ENCODE data around the gene CNPY2. TPM values are rescaled to one million over a fixed set of nuclear protein-coding genes. Genes with fewer than 3 reads are reported as not detected.

CNPY2 gene
- total and polyA plus RNA-seq, 2 of the 13 experiments (the other 11 are each of a cell fraction or from before 2014, with no cell fraction given): 285 to 356 TPM

DNA sequence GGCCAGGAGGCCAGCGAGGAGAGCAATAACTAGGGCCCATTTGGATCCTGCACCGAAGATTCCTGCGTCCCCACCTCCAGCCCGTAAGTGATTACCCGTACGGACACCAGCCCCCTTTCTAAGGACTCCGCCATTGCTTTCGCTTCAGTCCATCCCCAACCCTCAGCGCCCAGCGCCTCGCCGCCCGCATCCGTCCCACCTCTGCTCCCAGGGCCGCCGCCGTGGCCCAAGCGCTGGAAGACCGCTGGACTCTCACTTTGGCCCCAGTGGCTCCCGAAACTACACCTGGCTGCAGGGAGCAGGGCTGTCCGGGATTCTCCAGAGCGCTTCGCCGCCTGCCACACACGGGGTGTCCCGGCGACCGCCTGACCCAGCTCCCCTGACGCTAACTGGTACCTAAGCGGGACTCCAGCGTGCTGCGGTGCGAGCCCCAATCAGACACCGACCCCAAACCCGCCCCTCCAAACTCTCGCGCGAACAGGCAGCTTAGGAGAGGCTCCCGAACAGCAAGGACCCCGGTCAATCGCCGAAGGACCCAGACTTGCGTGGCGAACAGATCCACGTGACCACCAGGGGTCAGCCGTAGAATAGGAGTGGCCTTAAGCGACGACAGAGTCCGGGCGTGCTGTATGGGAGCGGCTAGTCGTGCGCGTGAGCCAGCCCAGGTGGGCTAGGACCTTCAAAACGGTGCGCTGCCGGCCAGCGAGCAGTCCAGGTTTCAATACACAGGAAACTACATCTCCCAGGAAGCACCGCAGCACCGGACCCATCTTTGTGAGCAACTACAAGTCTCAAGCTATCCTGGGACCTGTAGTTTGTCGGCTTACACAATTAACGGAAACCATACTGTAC lies at the start of gene CNPY2 (continued):
- TF ChIP-seq, protein P1, sequence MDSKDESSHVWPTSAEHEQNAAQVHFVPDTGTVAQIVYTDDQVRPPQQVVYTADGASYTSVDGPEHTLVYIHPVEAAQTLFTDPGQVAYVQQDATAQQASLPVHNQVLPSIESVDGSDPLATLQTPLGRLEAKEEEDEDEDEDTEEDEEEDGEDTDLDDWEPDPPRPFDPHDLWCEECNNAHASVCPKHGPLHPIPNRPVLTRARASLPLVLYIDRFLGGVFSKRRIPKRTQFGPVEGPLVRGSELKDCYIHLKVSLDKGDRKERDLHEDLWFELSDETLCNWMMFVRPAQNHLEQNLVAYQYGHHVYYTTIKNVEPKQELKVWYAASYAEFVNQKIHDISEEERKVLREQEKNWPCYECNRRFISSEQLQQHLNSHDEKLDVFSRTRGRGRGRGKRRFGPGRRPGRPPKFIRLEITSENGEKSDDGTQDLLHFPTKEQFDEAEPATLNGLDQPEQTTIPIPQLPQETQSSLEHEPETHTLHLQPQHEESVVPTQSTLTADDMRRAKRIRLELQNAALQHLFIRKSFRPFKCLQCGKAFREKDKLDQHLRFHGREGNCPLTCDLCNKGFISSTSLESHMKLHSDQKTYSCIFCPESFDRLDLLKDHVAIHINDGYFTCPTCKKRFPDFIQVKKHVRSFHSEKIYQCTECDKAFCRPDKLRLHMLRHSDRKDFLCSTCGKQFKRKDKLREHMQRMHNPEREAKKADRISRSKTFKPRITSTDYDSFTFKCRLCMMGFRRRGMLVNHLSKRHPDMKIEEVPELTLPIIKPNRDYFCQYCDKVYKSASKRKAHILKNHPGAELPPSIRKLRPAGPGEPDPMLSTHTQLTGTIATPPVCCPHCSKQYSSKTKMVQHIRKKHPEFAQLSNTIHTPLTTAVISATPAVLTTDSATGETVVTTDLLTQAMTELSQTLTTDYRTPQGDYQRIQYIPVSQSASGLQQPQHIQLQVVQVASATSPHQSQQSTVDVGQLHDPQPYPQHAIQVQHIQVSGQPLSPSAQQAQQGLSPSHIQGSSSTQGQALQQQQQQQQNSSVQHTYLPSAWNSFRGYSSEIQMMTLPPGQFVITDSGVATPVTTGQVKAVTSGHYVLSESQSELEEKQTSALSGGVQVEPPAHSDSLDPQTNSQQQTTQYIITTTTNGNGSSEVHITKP (CRISPR knock-in tag; IDR thresholded peaks at IDR 0.05; ENCODE audit: low read depth): peak; percentile 65; the same call in 1 of the 2 replicates
- TF ChIP-seq DPF2 (CRISPR knock-in tag; IDR thresholded peaks at IDR 0.05; ENCODE audit: borderline replicate concordance, low read depth) (no peak), CENPX (CRISPR knock-in tag; IDR thresholded peaks at IDR 0.05) (no peak), GLI4 (CRISPR knock-in tag; IDR thresholded peaks at IDR 0.05; ENCODE audit: borderline replicate concordance) (no peak), ZNF292 (CRISPR knock-in tag; IDR thresholded peaks at IDR 0.05; ENCODE audit: borderline replicate concordance, low read depth) (no peak; the same call in none of the 2 replicates), MED8 (CRISPR knock-in tag; IDR thresholded peaks at IDR 0.05; ENCODE audit: insufficient replicate concordance) (peak; percentile 55), PITX1 (CRISPR knock-in tag; IDR thresholded peaks at IDR 0.05) (peak; percentile 65), ZSCAN5A (CRISPR knock-in tag; IDR thresholded peaks at IDR 0.05; ENCODE audit: borderline replicate concordance) (peak; percentile 85; the same call in 1 of the 2 replicates), ZNF34 (CRISPR knock-in tag; IDR thresholded peaks at IDR 0.05; ENCODE audit: borderline replicate concordance) (peak; percentile 36; the same call in 1 of the 2 replicates), KMT2B (CRISPR knock-in tag; IDR thresholded peaks at IDR 0.05) (no peak; the same call in none of the 2 replicates), SAFB2 (CRISPR knock-in tag; IDR thresholded peaks at IDR 0.05; ENCODE audit: borderline replicate concordance, low read depth) (no peak; the same call in 1 of the 2 replicates), NR2F1 (CRISPR knock-in tag; IDR thresholded peaks at IDR 0.05) (no peak; a peak in 1 of 4 replicates), ZNF430 (CRISPR knock-in tag; IDR thresholded peaks at IDR 0.05) (peak; percentile 93), MXD4 (CRISPR knock-in tag; IDR thresholded peaks at IDR 0.05) (peak; percentile 66; the same call in 1 of the 2 replicates)
- TF ChIP-seq, protein P2, sequence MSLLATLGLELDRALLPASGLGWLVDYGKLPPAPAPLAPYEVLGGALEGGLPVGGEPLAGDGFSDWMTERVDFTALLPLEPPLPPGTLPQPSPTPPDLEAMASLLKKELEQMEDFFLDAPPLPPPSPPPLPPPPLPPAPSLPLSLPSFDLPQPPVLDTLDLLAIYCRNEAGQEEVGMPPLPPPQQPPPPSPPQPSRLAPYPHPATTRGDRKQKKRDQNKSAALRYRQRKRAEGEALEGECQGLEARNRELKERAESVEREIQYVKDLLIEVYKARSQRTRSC (CRISPR knock-in tag; IDR thresholded peaks at IDR 0.05; ENCODE audit: low read depth): no peak
- TF ChIP-seq, protein P3, sequence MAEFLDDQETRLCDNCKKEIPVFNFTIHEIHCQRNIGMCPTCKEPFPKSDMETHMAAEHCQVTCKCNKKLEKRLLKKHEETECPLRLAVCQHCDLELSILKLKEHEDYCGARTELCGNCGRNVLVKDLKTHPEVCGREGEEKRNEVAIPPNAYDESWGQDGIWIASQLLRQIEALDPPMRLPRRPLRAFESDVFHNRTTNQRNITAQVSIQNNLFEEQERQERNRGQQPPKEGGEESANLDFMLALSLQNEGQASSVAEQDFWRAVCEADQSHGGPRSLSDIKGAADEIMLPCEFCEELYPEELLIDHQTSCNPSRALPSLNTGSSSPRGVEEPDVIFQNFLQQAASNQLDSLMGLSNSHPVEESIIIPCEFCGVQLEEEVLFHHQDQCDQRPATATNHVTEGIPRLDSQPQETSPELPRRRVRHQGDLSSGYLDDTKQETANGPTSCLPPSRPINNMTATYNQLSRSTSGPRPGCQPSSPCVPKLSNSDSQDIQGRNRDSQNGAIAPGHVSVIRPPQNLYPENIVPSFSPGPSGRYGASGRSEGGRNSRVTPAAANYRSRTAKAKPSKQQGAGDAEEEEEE (CRISPR knock-in tag; IDR thresholded peaks at IDR 0.05; ENCODE audit: borderline replicate concordance): no peak
- TF ChIP-seq, protein P4, sequence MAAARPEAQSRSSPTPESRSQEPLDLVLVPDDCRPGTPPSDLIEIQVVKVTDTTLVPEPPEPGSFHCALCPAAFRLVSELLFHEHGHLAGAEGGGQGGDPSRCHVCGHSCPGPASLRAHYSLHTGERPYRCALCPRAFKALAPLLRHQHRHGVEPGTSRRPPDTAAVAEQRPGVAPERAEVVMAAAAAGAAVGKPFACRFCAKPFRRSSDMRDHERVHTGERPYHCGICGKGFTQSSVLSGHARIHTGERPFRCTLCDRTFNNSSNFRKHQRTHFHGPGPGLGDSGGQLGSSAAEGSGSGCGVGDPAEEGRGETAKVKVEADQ (CRISPR knock-in tag; IDR thresholded peaks at IDR 0.05; ENCODE audit: borderline replicate concordance): no peak

Measured in HepG2 (cell line).